ENCODE measurements around the gene COX4I1.

The COX4I1 gene

DNA sequence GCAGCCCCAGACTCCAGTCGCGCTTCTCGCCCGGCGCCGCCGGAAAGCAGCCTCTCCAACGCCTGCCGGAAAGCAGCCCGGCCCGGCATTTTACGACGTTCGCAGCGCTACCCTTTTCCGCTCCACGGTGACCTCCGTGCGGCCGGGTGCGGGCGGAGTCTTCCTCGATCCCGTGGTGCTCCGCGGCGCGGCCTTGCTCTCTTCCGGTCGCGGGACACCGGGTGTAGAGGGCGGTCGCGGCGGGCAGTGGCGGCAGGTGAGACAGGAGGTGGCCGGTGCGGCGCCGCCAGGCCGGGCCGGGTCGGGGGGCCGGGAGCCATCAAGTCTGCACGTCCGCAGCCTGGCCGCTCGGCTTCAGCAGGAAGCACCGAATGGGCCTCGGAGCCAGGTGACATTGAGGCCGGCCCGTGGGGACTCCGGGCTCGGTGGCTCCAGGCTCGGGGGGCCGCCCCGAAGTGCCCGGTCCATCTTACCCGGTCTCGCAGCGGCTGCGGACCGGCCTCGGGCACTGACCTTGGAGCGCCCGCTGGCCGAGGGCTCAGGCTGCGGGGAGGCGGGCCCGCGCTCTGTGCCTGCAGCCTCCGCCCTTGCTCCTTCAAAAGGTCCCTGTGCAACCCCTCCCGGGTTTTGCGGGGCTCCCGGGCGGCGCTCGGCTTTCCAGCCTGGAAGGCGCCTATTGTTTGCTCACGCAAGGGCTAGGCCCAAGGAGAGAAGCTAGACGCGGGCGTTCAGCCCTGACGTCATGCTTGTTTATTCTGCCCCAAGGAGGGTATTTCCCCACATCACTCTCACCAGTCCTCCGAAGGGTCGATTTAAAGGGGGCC lies at the start of gene COX4I1, which contains the start of gene EMC8:
Gene COX4I1 (plus strand): TSS at position 199 of the 824 bp plus-strand sequence. CDS start 1,511 bp downstream, outside the sequence.
Gene EMC8 (minus strand): TSS at position 48 of the 824 bp plus-strand sequence. CDS start 249 bp downstream, outside the sequence.
- peak; percentile 88 for DNase-seq

DNA sequence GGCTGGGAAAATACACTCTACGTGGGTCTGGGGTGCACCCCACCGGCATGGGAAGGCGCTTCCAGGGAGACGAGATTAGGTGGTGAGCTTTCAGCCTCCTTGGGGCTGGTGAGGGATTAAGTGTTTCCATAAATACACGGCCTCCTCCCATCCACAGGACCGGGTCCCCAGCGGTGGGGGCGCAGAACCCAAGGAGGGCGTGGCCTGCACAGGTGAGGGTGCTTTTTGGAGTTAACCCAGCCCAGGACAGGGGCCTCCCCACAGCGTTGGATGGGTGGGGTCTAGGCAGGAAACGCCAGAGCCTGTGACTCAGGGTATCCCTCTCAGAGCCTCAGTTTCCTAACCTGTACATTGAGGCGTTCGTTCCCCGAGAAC lies 49.7 kb upstream of the COX4I1 start:
- DNase-seq, result no peak

DNA sequence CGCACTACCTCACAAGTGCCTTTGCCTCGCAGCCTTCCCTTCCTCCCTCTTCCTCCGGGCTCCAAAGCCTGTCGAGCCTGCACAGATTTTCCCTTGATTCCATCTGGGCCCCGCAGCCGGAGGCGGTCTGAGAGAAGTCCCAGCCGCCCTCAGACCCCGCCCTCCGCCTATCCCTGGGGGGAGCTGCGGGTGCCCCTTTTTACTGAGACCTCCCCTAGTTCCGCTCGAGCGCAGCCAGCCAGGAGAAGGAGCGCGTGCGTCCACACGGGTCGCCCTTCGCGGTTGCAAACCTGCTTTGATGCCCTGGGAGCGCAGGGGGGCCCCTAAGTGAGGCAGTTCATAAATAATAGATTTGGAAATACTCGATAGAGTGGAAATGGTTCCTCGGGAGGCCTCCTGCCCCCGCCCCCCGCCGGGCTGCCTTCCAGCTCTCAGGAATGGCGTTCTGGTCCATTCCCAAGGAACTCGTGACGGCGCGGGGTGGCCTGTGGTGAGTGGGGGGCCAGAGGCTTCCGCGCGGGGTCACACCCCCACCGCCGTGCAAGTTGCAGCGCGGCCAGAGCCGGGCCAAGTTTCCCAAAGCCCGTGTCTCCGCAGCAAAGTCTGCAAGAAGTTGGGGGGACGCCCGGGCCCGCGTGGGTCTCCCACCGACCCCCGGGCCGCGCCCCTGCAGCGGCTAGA lies 49.2 kb upstream of the COX4I1 start:
- no peak for DNase-seq

DNA sequence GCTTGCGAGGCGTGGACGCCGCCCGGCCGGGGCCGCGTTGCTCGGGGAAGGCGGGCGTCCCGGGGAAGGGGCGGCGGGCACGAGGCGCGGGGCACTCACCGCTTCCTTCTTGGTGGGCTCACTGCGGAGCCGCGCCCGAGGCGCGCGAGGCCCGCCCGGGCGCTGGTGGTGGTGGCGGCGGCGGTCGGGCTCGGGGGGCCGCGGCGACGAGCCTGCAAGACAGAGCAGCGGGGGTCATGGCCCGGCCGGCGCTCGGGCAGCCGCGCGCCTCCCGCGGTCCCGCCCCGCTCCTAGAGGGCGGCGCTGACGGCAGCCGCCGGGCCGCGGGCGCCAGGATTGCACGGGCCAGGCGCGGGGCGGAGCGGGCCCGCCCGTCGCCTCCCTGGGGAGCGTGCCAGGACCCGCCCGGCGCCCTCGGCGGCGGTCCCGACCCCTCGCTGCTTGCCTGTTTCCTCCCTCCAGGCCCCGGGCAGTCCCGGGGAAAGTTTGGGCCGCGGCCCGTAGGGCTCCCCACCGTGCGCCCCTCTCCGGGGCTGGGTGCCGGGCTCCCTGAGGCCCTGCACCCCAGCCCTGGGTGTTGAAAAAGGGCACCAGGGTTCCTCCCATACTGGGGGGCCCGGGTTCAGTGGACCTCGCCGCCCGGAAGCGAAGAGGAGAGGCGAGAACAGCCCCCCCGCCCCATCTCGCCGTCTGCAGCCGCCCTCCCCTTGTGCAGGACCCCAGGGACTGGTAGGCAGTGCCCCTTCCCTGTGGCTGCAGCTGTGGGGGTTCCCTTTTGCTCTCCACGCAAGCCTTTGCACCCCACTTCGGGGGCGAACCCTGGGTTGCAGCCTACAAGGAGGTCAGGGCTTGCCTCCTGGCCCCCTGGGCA lies 48.4 kb upstream of the COX4I1 start, which contains the start of gene C16orf74:
Gene C16orf74 (minus strand): TSS at position 270 of the 871 bp plus-strand sequence. CDS start 15,879 bp downstream, outside the sequence.
- DNase-seq, result no peak

DNA sequence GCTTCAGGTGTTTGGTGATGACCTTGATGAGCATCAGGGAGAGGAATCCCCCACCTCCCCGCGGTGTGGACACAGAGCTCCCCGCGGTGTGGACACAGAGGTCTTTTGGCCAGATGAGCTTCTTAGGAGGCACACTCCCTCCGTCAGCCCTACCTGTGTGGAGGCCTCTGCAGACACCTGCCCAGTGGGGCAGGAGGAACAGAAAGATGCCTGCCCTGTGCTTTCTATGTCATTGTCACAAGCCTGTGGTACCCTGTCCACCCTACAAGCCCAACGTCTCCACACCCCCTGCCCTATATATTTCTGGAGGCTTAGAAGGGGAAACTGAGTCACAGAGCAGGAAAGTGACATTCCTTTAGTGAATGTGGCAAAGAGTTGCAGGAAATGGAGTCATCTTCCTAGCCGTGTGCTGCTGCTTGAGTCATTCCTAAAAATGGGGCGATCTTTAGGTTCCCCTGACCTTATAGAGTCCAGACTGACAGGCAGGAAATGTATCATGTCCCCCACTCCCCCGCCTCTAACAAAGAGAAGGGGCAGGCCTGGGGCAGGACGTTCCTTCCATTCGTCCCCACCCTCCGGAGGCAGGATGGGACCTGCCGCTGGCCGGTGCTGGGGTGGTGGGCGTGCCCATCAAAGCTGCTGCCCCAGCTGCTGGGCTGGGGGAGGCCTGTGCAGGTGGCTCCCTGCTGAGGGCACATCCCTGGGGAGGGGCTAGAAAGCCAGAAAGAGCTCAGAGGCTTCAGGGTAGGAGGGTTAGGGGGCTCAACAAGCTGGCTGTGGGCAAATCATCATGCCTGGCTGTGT lies 47.6 kb upstream of the COX4I1 start:
- no peak for DNase-seq

DNA sequence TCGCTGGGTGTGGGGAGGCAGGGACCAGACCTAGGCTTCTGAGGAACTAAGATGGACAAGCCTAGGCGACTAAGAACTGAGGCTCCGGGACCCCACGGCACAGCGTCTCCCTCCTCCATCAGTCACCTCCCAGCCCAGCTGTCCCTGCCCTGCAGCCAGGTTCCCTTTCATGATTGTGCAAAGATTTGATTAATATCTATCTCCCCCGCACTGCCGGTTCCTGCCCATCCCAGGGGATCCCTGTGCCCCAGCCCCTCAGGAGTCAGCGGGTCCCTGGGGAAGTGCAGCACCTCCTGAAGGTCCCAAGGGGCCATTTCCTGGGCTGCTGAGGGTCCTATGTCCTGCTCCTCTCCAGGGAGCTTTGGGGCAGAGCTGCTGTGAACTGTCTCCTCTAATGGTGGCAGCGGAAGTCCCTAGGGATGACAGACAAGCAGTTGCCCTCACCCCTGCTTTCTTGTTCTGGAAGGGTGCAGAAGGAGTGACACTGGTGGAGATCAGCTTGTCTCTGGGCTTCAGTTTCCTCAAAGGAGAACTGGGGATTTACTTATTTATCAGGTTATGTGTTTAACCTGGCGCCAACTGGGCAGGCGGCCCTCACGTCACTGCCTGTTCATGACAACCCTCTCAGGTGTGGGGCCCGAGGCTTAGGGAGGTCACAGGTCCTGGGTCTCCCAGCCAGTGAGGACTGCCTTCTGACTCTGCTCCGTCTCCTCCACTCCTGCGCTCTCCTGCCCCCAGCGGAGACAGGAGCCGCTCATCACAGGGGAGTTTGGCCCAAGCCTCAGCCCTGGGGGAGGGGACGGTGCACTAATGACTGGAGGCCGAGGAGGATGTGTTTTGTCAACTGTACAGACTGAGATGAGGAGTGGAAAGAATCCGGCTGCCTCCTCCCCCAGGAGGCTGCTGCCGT lies 46.7 kb upstream of the COX4I1 start:
- no peak for DNase-seq

DNA sequence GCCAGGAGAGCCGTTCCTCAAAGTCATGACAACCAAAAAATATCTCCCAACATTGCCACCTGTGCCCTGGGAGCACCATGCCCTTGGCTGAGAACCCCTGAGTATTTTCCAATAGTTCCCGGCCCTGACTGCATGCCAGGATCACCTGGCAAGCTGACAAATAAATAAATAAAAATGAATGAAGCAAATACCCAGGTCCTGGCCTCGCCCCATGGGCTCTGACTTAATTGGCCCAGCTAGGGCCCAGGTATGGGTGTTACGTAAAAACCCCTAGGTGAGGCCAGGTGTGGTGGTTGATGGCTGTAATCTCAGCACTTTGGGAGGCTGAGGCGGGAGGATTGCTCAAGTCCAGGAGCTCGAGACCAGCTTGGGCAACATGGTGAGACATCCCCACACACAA lies 45.9 kb upstream of the COX4I1 start:
- no peak for DNase-seq

DNA sequence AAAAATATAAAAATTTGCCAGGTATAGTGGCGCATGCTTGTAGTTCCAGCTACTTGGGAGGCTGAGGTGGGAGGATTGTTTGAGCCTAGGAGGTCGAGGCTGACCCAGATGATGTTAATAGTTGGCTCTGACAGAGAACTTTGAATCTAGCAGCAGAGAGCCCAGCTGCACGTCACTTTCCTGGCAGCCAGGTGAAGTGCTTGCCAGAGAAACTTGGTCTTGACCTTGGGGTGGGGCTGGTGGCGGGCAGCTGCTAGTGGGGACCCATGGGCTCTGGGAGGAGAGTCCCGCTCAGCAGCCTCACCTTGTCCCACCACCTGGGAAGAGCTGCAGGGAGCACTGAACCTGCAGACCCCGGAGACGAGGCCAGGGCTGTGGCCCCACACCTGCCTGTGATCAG lies 45.5 kb upstream of the COX4I1 start:
- no peak for DNase-seq

DNA sequence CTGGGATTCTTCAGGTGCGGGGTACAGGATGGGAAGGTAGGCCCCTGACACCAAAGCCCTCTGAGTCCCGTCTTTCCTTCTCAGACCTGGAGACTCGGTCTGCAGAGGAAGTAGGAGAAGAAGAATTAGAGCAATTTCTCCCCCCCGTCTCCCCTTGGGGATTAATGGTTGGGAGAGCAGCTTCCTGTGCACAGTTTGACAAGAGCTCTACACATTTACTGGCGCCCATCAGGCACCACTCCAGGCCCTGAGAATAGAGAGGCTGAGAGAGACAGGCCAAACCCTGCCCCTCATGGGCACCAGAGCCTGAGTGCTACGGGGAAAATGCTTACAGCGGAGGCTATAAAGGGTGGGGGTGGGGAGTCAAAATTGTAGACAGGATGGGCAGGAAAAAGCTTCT lies 45.1 kb upstream of the COX4I1 start:
- no peak for DNase-seq

DNA sequence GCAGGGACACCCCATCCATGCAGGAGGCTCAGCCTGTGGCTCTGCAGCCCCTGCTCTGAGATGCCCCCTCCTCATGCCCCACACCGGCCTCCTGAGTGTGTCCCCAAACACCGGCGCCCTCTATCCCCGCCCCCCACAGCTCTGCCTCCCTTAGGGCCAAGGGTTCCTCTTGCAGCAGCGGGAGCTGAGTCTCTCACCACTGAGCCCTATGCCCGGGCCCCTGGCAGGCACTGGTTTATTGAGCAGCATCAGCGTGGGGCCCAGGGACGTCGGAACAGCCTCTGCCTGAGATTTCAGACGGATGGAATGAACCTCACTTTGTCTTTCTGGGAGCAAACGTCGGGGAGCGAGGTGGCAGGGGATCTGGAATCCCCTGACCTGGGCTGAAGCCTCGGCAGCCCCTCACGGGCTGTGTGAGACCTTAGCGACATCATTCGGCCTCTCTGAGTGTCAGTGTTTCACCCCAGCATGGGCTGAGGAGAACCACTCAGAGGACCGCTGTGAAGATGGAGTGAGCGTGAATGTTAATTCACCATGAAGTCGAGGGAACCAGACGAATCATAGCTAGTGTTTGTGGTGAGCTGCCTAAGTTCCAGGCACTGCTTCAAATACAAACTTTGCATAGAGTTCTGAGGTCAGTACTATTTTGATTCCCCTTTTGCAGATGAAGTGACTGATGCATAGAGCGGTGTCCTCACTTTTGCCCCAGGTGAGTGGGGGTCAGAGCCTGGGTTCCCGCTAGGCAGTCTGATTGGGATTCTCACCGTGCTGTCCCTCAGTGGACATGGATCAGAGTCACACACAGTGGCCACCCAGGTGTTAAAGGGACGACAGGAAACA lies 43.3 kb upstream of the COX4I1 start:
- no peak for DNase-seq

DNA sequence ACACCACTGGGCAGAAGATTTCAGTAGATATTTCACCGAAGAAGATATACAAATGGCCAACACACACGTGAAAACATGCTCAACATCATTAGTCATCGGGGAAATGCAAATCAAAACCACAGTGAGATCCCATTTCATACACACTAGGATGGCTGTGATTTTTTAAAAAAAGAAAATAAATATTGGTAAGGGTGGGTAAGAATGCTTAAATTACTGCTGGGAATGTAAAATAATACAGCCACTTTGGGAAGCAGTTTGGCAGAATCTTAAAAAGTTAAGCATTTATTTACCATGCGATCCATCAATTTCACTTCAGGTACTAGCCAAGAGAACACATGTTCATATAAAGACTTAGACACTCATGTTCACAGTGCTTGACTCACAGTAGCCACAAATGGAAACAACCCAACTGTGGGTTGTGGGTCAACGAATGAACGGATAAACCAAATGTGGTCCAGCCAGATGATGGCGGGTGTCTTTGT lies 42.1 kb upstream of the COX4I1 start:
- DNase-seq, result no peak

DNA sequence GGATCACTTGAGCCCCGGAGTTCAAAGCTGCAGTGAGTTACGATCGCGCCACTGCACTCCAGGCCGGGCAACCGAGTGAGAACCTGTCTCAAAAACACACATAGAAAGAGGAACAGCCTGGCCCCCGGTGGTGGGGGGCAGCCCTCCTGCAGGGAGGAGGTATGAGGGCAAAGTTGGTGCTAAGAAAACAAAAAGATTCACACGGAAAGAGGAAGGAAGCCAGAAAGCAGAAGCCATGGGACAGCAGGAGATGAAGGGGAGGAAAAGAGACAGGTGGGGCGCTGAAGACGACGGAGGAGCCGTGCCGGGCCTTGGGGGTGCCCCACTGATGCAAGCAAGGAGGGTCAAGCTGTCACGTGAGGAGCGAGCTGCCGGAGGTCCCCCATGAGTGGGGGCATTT lies 40.4 kb upstream of the COX4I1 start:
- DNase-seq, result no peak

DNA sequence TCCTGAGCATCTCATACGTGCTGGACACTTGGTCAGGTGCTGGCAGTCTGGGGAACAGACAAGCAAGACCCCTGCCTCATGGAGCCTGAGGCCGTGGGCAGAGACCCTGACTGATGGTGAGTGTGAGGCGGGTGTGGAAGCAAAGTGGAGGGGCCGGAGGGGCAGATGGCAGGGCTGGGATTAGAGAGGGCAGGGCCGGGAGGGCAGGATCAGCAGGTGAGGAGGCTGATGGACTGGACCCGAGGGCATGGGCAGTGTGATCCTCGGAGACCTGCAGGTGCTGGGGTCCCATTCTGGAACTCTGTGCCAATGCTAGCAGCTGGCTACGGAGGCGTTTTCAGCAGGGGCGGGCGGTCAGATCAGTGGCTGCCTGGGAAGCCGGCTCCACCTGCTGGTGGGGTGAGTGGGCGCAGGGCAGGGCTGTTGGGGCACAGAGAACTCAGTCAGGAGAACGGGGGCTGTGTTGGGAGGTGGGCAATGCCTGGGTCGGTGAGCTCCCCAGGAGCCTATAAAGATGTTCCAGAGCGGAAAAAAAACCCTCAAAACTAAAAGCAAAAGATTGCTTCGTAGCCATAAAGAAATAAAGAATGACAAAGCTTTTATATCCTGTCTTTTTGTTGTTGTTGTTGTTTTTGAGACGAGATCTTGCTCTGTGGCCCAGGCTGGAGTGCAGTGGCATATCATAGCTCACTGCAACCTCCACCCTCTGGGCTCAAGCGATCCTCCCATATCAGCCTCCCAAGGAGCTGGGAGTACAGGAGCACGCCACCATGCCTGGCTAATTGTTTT lies 39.7 kb upstream of the COX4I1 start:
- DNase-seq, result no peak

DNA sequence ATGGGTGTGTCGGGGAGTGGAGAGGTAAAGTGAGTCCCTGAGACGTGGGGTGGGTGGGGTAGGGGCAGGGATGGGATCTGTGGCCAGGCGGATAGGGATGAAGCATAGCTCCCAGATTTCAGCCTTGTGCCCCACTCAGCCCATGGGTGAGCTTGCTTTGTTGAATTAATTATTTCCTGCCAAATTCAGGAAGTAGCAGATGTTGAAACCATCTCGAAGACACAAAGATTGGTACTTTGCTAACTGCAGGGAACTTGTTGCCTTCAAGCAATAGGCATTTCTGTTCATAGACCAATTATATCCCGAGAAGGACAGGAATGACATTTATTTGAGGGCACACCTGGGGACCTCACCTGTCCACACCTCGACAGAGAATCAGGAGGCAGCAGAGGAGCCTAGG lies 37.6 kb upstream of the COX4I1 start:
- DNase-seq, result no peak

DNA sequence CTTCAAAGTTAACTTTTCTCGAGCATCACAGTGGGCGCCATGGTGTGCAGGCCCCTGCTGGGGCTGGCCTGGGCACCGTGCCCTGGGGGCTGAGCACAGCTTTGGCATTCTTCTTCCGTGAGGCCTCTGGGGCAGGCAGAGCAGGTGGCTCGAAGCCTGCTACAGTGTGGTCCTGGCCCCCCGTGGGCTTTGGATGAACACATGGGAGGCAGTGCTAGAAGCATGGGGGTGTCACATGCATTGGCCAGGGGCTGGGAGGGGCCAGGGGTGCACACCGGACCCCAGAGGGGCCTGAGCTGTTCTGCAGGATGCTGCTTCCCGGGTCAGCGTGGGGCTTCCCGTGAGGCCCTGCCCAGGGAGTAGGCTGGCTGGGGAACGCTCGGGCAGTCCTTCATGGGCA lies 36.5 kb upstream of the COX4I1 start:
- DNase-seq, result no peak

DNA sequence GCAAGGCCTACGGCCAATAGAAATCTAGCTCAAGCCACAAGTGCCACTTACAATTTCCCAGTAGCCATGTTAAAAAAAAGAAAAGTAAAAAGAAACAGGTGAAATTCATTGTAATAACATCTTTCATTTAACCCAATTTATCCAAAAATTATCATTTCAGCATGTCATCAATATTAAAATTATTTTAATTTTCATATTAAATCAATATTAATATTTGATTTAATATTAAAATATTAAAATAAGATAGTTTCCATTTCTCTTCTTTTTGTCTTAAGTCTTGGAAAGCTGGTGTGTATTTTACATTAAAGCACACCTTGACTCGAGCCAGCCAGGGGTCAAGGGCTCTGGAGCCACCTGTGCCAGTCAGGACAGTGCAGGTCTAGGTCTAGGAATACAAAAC lies 35.9 kb upstream of the COX4I1 start:
- no peak for DNase-seq

DNA sequence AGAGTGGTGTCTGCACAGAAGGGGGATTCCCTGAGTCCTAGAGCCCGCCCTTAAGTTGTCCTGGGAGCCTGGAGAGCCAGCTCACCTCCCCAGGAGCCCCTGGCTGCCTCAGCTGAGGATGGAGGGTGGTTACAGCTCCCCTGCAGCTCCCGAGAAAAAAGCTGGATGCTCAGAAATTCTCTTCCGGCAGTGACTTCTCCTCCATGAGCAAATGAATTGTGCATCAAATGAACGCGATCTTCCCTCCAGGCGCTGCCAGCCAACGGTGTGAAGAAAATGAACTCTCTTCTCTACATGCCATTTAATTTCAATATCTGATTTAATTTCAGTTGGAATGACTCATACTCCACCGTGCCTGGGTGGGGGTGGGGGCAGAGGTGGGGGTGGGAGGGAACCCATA lies 34.3 kb upstream of the COX4I1 start:
- DNase-seq, result no peak

DNA sequence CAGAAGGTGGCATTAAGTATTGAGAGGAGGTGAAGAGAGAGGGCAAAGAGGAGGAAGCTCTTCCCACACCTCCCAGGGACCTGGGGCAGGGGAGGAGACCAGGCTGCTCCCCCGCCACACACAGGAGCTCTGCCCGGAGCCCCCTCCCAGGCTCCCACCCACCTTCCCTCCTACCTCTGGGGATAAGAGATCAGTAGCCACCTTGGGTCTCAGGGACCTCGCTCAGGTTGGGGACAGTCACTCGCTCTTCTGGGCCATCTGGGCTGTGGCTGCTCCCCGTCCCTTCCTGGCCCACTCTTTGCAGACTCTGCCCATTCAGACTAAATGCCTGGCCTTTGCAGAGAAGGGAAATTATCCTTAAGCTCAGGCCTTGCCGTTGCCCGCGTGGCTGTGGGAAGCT lies 33.7 kb upstream of the COX4I1 start:
- no peak for DNase-seq

DNA sequence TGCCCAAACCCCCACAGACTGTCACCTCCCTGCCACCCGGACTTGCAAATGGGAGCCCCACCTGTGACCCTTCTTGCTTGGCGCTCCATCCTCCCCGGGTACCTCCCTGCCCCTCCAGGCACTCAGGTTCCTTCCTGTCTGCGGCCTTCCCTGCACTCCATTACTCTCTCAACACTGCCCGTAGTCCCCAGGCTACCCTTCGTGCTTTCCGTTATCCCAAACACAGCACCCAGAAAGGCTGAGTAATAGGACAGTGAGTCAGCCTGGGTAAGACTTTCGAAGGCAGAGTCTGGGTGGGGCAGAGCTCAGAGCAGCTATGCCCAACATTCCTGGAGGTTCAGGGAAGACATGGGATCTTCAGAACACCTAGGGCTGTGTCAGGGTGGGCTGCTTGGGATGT lies 32.0 kb upstream of the COX4I1 start:
- DNase-seq, result no peak
